Panc1 (cell line): ENCODE results near the gene FRMD4A. TPM values are rescaled to one million over a fixed set of nuclear protein-coding genes. Genes with fewer than 3 reads are reported as not detected.

Experiments used
- ATAC-seq: fragments of 200-7000 bp; cut with Tn5 transposase; 2 replicates; pipeline ENCODE4 v1.9.1; 2020; ENCODE audit warnings: mild to moderate bottlenecking, moderate library complexity
- BruUV-seq: library from RNA; stranded (reverse); fragments of 400-500 nt; replicated peaks from 2 replicates; lab custom pipeline; 2021; lab: Mats Ljungman, UMichigan
- CTCF ChIA-PET: fragments of 300-600 bp; sonication (Branson Sonifier 250); formaldehyde crosslinking; loops from one replicate; lab custom pipeline; 2022; ENCODE audit warnings: antibody characterized with exemption; lab: Charles Lee
- POLR2A ChIA-PET: fragments of 300-600 bp; sonication (Branson Sonifier 250); formaldehyde crosslinking; loops from one replicate; lab custom pipeline; 2022; ENCODE audit warnings: antibody characterized with exemption; lab: Charles Lee
- DNase-seq: peaks from one replicate; pipeline ENCODE4 v3.0.0-alpha.2; 2010; ENCODE audit warnings: low read depth, low spot score
- H3K27ac ChIP-seq: 2 replicates; pipeline ENCODE4 v1.5.1; 2011; ENCODE audit warnings: mild to moderate bottlenecking, low read length, inconsistent platforms
- H3K27me3 ChIP-seq: fragments of 200-500 bp; sonication (Bioruptor generic); 2 replicates; pipeline ENCODE4 v1.6.0; 2014; ENCODE audit warnings: low read length, inconsistent platforms; ENCODE audit not compliant: control insufficient read depth, insufficient read depth
- H3K36me3 ChIP-seq: fragments of 200-500 bp; sonication (Bioruptor generic); 2 replicates; pipeline ENCODE4 v1.5.1; 2014; ENCODE audit warnings: inconsistent platforms, mild to moderate bottlenecking, low read length, moderate library complexity; ENCODE audit not compliant: control insufficient read depth, insufficient read depth
- H3K4me1 ChIP-seq: 2 replicates; pipeline ENCODE4 v1.5.1; 2011; ENCODE audit warnings: inconsistent platforms, mild to moderate bottlenecking, low read length, moderate library complexity; ENCODE audit not compliant: control insufficient read depth, insufficient read depth
- H3K4me3 ChIP-seq, 2 experiments: 2 replicates each; pipeline ENCODE4 v1.5.1; 2011 to 2012; ENCODE audit warnings: low read depth in 2 of 2, low read length in 2 of 2, mild to moderate bottlenecking in 2 of 2, inconsistent platforms in 1 of 2, moderate library complexity in 1 of 2
- H3K9me3 ChIP-seq: fragments of 200-500 bp; sonication (Bioruptor generic); 2 replicates; pipeline ENCODE4 v1.5.1; 2014; ENCODE audit warnings: low read depth, mild to moderate bottlenecking, inconsistent platforms, low read length, moderate library complexity; ENCODE audit not compliant: control insufficient read depth, insufficient read depth
- CTCF ChIP-seq: fragments of 450-650 bp; IDR thresholded peaks from 2 replicates; pipeline ENCODE4 v1.5.1; 2017; ENCODE audit warnings: mild to moderate bottlenecking
- POLR2AphosphoS5 ChIP-seq: IDR thresholded peaks from 2 replicates; pipeline ENCODE4 v1.6.1; 2012; ENCODE audit warnings: mild to moderate bottlenecking, low read depth, low read length, moderate library complexity
- REST ChIP-seq, 2 experiments: IDR thresholded peaks; 2 replicates each; pipeline ENCODE4 v1.6.1; 2011 to 2012; ENCODE audit warnings: low read depth in 2 of 2, control low read depth in 1 of 2, low read length in 1 of 2, mild to moderate bottlenecking in 1 of 2, moderate library complexity in 1 of 2; ENCODE audit not compliant: insufficient read depth in 1 of 2
- SIN3A ChIP-seq: IDR thresholded peaks from 2 replicates; pipeline ENCODE4 v1.6.1; 2012; ENCODE audit warnings: low read depth, mild to moderate bottlenecking, low read length, moderate library complexity, borderline replicate concordance; ENCODE audit not compliant: insufficient read depth
- TCF7L2 ChIP-seq: IDR thresholded peaks from 2 replicates; pipeline ENCODE4 v1.6.1; 2011; ENCODE audit warnings: mild to moderate bottlenecking, low read depth, low read length, inconsistent platforms
- in situ Hi-C: cut with HindIII; loops from 2 replicates; pipeline ENCODE4 v1.10.0; 2016; ENCODE audit warnings: low sequenced_read_pairs, low pct_unique_long_range_greater_than_20kb
- intact Hi-C: fragments of 100-400 bp; cut with micrococcal nuclease; formaldehyde crosslinking; loops from one replicate; pipeline ENCODE4 v1.10.0; 2022; ENCODE audit not compliant: unreplicated experiment
- total RNA-seq: library from RNA; stranded (reverse); gene quantifications from one replicate; pipeline ENCODE4 v1.2.1, GENCODE V29; 2021; ENCODE audit not compliant: unreplicated experiment

Gene FRMD4A
- total RNA-seq, 1 experiment from 2014 or later, result 7.1 TPM

GRCh38 chr10:13695588-13695987, 635.1 kb downstream of the FRMD4A start:
- intact Hi-C loops, result no loop called here
- H3K27ac ChIP-seq, result no peak overlapping the region
- no peak overlapping the region for H3K4me3 ChIP-seq
- ChIA-PET CTCF (no interaction called here), POLR2A (no interaction called here)
- H3K27me3 ChIP-seq, result no peaks in the 10 kb centered on the region
- in situ Hi-C loops, result no loop called here
- ATAC-seq (no peak), DNase-seq (no peak)
- no peaks in the 10 kb centered on the region for H3K4me1 ChIP-seq
- BruUV-seq, result no TSS peak
- H3K9me3 ChIP-seq, result no peaks in the 10 kb centered on the region
- TF ChIP-seq CTCF, result no peak
- no peak for TF ChIP-seq SIN3A
- no peak for TF ChIP-seq POLR2AphosphoS5
- TF ChIP-seq REST (IDR thresholded peaks at IDR 0.05; ENCODE audit: insufficient read depth in 1 of 2, low read depth in 2 of 2, low read length in 1 of 2), result no peak
- TF ChIP-seq TCF7L2, result no peak
- no peaks in the 10 kb centered on the region for H3K36me3 ChIP-seq

- in situ Hi-C loops, result no loop called here
- Histone ChIP-seq H3K4me1 (no peaks in the 10 kb centered on the region), H3K36me3 (no peaks in the 10 kb centered on the region), H3K9me3 (no peaks in the 10 kb centered on the region), H3K4me3 (no peak overlapping the region), H3K27ac (no peak overlapping the region), H3K27me3 (no peaks in the 10 kb centered on the region)
- TF ChIP-seq TCF7L2 (no peak), CTCF (no peak), POLR2AphosphoS5 (no peak), SIN3A (no peak), REST (IDR thresholded peaks at IDR 0.05; ENCODE audit: insufficient read depth in 1 of 2, low read depth in 2 of 2, low read length in 1 of 2) (no peak)
- CTCF ChIA-PET, result no interaction called here
- POLR2A ChIA-PET, result no interaction called here
- no peak for DNase-seq
- BruUV-seq, result no TSS peak
- intact Hi-C loops, result no loop called here
- ATAC-seq, result no peak
Measured at GRCh38 chr10:13693783-13694700, 636.7 kb downstream of the FRMD4A start.
